Activated effector memory CD4-positive, alpha-beta T cell treated with Interleukin-2 at 50 U/mL for 16 hours (primary cell): ENCODE measurements around the gene MMP7.

Source experiments
- DNase-seq: peaks from one replicate; pipeline ENCODE4 v3.0.0-alpha.2; 2020

Gene MMP7

GRCh38 chr11:102530558-102530957, at the start of gene MMP7:
TSS of gene MMP7 (minus strand) at chr11:102530747. CDS start at chr11:102530700, 47 bp downstream.
- no peak for DNase-seq

DNA sequence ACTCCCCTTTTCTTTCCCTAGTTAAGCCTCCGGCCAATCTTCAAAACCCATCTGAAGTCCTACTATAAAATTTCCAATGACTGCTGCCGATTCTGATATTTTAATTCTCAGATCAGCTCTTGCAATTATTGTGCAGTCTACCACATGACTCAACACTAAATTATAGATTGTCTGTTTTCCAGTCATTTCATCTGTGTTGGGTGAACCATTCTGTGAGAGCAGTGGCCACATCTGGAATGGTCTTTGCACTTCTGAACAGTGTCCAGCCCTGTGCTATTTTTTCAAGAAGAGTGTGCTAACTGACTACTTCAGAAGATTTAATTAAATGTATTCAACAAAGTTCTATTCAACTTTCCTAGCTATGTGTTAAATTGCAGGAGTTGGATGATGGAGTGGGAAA, 47.2 kb upstream of the MMP7 start:
- DNase-seq: no peak

DNA sequence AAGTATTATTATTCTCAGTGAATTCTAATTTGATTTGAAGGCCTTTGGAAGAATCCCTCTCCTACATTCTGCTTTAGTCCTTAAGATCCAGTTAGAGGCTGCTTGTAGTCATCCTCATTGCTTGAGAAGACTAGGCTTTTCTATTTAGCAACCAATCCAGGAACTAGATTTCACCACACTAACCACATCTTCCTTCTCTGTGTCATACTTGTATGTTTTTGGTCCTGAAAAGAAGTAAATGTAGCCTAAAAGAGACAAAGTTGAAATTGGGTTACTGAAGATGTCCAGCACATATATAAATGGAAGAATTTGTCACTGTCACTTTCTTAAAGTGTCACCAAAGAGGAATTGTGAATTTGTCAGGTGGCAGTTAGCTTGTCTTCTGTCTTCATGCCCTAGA, 46.6 kb upstream of the MMP7 start:
- DNase-seq: no peak

DNA sequence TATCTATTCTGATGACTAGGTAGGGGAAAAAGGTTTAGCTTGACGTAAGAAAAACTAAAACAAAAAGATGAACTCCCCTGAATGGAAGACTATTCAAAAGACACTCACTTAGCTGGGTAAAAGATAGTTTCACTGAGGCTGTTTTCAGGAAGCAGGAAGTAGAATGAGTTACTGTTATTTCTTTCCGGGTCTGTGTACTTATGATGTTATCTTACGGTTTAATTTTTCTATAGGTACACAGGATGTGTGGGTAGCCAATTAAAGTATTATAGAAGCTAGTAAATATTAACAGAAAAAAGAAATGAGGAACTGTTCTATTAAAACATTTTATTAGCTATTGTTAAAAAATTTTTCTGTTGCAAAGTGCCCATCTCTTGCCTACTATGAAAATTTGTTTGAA, 45.8 kb upstream of the MMP7 start:
- DNase-seq: no peak

- no peak for DNase-seq
Observed at GRCh38 chr11:102575012-102575411, 44.5 kb upstream of the MMP7 start.

GRCh38 chr11:102573851-102574250, 43.3 kb upstream of the MMP7 start:
- DNase-seq: no peak

- DNase-seq: no peak
Observed at GRCh38 chr11:102572554-102573220, 42.1 kb upstream of the MMP7 start.

DNA sequence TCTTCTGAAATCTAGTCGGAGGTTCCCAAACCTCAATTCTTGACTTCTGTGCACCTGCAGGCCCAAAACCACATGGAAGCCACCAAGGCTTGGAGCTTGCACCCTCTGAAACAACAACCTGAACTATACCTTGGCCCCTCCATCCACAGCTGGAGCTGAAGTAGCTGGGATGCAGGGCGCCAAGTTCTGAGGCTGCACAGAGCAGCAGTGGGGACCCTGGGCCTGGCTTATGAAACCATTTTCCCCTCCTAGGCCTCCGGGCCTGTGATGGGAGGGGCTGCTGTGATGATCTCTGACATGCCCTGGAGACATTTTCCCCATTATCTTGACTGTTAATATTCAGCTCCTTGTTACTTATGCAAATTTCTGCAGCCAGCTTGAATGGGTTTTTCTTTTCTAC, 38.3 kb upstream of the MMP7 start:
- DNase-seq: no peak

DNA sequence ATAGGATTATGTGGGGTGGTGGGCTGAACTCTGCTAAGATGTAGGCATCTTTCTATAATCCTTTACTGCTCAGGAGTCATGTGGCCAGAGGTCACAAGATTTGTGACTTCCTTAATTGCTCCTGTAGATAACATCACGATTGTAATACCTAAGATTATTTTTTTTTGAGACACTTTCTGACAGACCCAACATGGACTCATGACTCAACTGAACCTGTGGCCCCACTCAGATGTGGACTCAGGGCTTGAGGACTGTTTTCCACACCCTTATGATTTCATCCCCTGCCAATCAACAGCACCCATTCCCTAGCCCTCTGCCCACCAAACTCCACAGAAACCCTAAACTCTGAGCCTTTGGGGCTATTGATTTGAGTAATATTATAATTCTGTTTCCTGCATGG, 35.6 kb upstream of the MMP7 start:
- DNase-seq: no peak

DNA sequence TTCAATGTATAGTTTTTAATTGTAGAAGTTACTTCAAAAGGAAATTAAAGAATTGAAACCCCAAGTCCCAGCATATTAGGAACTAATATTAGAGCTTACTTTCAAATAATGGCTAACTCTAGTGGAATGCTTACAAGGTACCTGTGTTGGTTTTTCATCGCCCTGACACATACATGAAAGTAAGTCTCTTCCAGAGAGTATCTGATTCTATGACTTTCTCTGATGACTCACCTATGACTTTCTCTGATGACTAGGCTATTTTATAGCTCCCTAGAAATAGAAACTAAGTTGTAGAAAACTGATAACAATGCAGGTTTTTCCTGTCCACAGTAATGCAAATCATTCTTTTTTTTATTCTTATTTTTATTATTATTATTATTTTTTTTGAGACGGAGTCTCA, 33.6 kb upstream of the MMP7 start:
- no peak for DNase-seq

GRCh38 chr11:102561636-102562035, 31.1 kb upstream of the MMP7 start:
- no peak for DNase-seq

- no peak for DNase-seq
Observed at GRCh38 chr11:102560555-102561011, 30.0 kb upstream of the MMP7 start.

GRCh38 chr11:102559839-102560238, 29.3 kb upstream of the MMP7 start:
- no peak for DNase-seq

GRCh38 chr11:102555091-102555490, 24.5 kb upstream of the MMP7 start:
- no peak for DNase-seq

- no peak for DNase-seq
Observed at GRCh38 chr11:102553835-102554282, 23.3 kb upstream of the MMP7 start.

- DNase-seq: no peak
Observed at GRCh38 chr11:102552447-102553194, 22.1 kb upstream of the MMP7 start.

DNA sequence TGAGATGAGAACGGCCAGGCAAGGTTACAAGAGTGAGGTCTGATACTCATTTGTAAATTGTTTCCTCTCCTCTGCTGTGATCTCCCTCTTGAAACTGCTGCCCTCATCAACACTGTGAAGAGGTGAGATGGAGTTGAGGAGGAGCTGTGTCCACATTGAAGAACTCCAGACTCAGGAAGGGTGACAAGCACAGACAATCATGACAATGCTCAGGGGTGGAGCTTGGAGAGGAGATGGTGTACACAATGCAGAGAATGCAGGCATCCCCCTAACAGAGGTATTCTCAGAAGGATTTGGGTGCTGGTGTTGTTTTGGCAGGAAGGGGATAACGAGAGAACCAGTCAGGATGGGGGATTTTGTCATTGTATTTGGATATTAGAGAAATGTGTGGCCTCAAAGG, 21.5 kb upstream of the MMP7 start:
- DNase-seq: no peak

GRCh38 chr11:102551169-102551781, 20.7 kb upstream of the MMP7 start:
- no peak for DNase-seq

DNA sequence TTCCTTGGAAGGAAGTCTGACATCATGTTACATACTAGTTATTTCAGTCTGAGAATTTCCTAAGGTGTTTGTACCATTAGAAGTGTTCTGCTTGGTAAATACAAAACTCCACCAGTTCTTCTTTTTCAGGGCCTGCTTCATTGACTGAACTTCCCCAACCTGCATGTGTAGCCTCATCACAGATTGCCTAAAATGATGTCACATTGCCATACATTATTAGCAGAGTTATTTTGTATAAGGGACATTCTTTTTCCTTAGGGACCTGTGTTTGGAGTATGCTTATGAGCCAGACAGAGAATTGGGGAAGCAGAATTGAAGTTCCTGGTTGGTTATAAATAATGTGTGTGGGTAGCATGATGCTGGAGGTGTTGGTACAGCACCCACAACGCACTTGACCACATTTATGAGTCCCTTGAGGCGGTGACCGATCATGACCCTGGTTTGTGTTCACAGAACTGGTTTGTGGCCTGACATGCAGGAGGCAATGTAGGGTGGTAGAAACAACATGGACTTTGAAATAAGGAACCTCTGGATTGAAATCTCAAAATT, 16.4 kb upstream of the MMP7 start:
- no peak for DNase-seq

DNA sequence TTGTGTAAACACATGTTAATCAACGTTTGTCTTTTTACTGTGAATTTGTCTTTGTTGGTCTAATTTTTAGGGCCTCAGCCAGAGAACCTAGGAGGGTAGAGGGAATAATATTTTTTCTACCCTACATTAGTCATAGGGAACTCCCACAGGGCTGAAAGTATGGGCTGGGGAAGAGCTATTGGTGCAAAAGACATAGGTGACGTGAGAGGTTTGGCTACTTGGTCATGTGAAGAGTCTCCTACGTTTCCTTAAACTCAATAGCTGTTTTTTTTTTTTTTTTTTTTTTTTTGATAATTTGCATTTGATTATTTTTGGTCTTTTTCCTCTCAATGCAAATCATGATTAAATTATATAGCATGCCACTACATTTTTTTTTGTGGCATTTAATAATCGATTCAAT, 15.9 kb upstream of the MMP7 start:
- DNase-seq: no peak

GRCh38 chr11:102545701-102546100, 15.2 kb upstream of the MMP7 start:
- no peak for DNase-seq

DNA sequence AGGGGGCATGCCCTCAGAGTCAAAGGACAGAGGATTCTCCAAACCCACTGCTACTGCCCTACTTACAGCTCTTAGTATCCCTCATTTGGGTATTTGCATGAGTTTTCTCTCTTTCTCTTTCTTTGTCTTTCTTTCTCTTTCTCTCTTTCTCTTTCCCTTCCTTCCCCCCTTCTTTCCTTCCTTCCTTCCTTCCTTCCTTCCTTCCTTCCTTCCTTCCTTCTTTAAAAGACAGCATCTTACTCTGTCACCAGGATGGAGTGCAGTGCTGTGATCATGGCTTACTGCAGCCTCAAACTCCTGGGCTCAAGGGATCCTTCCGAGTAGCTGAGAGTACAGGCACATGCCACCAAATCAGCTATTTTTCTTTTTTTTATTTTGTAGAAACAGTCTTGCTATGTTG, 14.0 kb upstream of the MMP7 start:
- DNase-seq: no peak

DNA sequence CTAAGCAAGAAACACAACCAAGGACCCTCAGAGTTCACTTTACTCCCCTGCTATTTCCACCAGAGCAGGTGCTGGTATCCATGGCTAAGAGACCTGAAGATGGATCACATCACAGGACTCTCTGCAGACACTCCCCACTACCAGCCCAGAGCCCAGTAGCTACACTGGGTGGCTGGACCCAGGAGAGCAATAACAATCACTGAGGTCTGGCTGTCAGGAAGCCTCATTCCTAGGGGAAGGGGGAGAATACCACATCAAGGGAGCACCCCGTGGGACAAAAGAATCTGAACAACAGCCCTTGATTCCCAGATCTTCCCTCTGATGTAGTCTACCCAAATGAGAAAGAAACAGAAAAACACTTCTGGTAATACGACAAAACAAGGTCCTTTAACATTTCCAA, 9.0 kb upstream of the MMP7 start:
- no peak for DNase-seq

- no peak for DNase-seq
Observed at GRCh38 chr11:102538932-102539331, 8.4 kb upstream of the MMP7 start.
